ENCODE data around the gene EHMT1. TPM values are rescaled to one million over a fixed set of nuclear protein-coding genes. Genes with fewer than 3 reads are reported as not detected.

Gene EHMT1
- total RNA-seq, 4 donors from 2014 or later: 71.6 to 78.2 (median 74.2) TPM

GRCh38 chr9:137670391-137671195 lies 51.8 kb downstream of the EHMT1 start:
- H3K27ac ChIP-seq (replicated peaks in 1 of 4): no peak overlapping the region
- peaks cover 45 to 64% (median 57%) of the 10 kb centered on the region in 4 donors for H3K4me1 ChIP-seq
- no peak overlapping the region for H3K4me3 ChIP-seq
- no peaks in the 10 kb centered on the region for H3K9me3 ChIP-seq
- peaks cover 0 to 12% (median 6%) of the 10 kb centered on the region in 4 donors for H3K36me3 ChIP-seq
- no peaks in the 10 kb centered on the region for H3K27me3 ChIP-seq
- TF ChIP-seq POLR2A (IDR thresholded peaks at IDR 0.05; ENCODE audit: low read depth) (no peak), EP300 (IDR thresholded peaks at IDR 0.05) (no peak), CTCF (IDR thresholded peaks at IDR 0.05) (no peak), POLR2AphosphoS5 (IDR thresholded peaks at IDR 0.05) (no peak)
- intact Hi-C loops (cut with DNase I): no loop called here
- 61% methylated on average over 25 of the region's 25 CpGs for WGBS
- DNase-seq (ENCODE audit: extremely low spot score): no peak

GRCh38 chr9:137671196-137671538 lies 52.4 kb downstream of the EHMT1 start:
- WGBS: 82% methylated on average over 3 of the region's 3 CpGs
- Histone ChIP-seq H3K27ac (replicated peaks in 1 of 4) (no peak overlapping the region), H3K4me1 (peaks cover 43 to 58% (median 52%) of the 10 kb centered on the region in 4 donors), H3K9me3 (no peaks in the 10 kb centered on the region), H3K4me3 (no peak overlapping the region), H3K27me3 (no peaks in the 10 kb centered on the region), H3K36me3 (peaks cover 0 to 12% (median 6%) of the 10 kb centered on the region in 4 donors)
- TF ChIP-seq POLR2A (IDR thresholded peaks at IDR 0.05; ENCODE audit: low read depth) (no peak), POLR2AphosphoS5 (IDR thresholded peaks at IDR 0.05) (no peak), EP300 (IDR thresholded peaks at IDR 0.05) (no peak), CTCF (IDR thresholded peaks at IDR 0.05) (no peak)
- no peak for DNase-seq (ENCODE audit: extremely low spot score)
- intact Hi-C loops (cut with DNase I): no loop called here

GRCh38 chr9:137671721-137672120 lies 52.9 kb downstream of the EHMT1 start:
- no peak overlapping the region for H3K27ac ChIP-seq (replicated peaks in 1 of 4)
- intact Hi-C loops (cut with DNase I): no loop called here
- no peak for DNase-seq (ENCODE audit: extremely low spot score)

GRCh38 chr9:137672907-137673791 lies 54.3 kb downstream of the EHMT1 start:
- DNase-seq (ENCODE audit: extremely low spot score): no peak
- peaks cover 30 to 40% (median 37%) of the 10 kb centered on the region in 4 donors for H3K4me1 ChIP-seq
- H3K36me3 ChIP-seq: peaks cover 0 to 16% (median 8%) of the 10 kb centered on the region in 4 donors
- no peaks in the 10 kb centered on the region for H3K27me3 ChIP-seq
- TF ChIP-seq POLR2A (IDR thresholded peaks at IDR 0.05; ENCODE audit: low read depth) (no peak), CTCF (IDR thresholded peaks at IDR 0.05) (peak; percentile 83 to 87 (median 83)), EP300 (IDR thresholded peaks at IDR 0.05) (no peak)
- 47% methylated on average over 13 of the region's 13 CpGs for WGBS
- no peak overlapping the region for H3K4me3 ChIP-seq
- H3K27ac ChIP-seq (replicated peaks in 1 of 4): no peak overlapping the region
- intact Hi-C loops (cut with DNase I): no loop called here
- no peaks in the 10 kb centered on the region for H3K9me3 ChIP-seq

More at GRCh38 chr9:137671721-137672120, 52.9 kb downstream of the EHMT1 start:
- Histone ChIP-seq H3K9me3 (no peaks in the 10 kb centered on the region), H3K27me3 (no peaks in the 10 kb centered on the region), H3K36me3 (peaks cover 0 to 12% (median 6%) of the 10 kb centered on the region in 4 donors), H3K4me3 (no peak overlapping the region), H3K4me1 (peaks cover 37 to 53% (median 47%) of the 10 kb centered on the region in 4 donors)
- TF ChIP-seq CTCF (IDR thresholded peaks at IDR 0.05): no peak
- TF ChIP-seq POLR2AphosphoS5 (IDR thresholded peaks at IDR 0.05): no peak
- no peak for TF ChIP-seq POLR2A (IDR thresholded peaks at IDR 0.05; ENCODE audit: low read depth)
- TF ChIP-seq EP300 (IDR thresholded peaks at IDR 0.05): no peak
- 93% methylated on average over 8 of the region's 8 CpGs for WGBS

Data from esophagus muscularis mucosa (tissue), 4 donors.